ENCODE results near the gene STAB2.

GRCh38 chr12:103808239-103808880 lies 221.3 kb downstream of the STAB2 start:
- TF ChIP-seq CTCF (IDR thresholded peaks at IDR 0.05) (no peak), POLR2A (IDR thresholded peaks at IDR 0.05) (no peak)

Data from heart left ventricle (tissue), 13 donors.